GM12878 (cell line): ENCODE measurements around the gene CASTOR1. TPM values are rescaled to one million over a fixed set of nuclear protein-coding genes. Genes with fewer than 3 reads are reported as not detected.

Experiments
- ATAC-seq: fragments of 200-7000 bp; cut with Tn5 transposase; 3 replicates; pipeline ENCODE4 v1.9.1; 2020; ENCODE audit warnings: mild to moderate bottlenecking, moderate library complexity
- BruUV-seq: library from RNA; stranded (reverse); fragments of 400-500 nt; replicated peaks from 2 replicates; lab custom pipeline; 2021; lab: Mats Ljungman, UMichigan
- CTCF ChIA-PET: fragments of 300-600 bp; sonication (Branson Sonifier 250); formaldehyde crosslinking; extraction: SDS; loops from one replicate; lab custom pipeline; 2021; ENCODE audit warnings: inconsistent platforms; lab: Yijun Ruan, JAX
- POLR2A ChIA-PET: fragments of 350-600 bp; formaldehyde crosslinking; extraction: SDS; loops from one replicate; lab custom pipeline; 2021; ENCODE audit warnings: inconsistent platforms; lab: Charles Lee
- RAD21 ChIA-PET: fragments of 300-600 bp; sonication (Branson Sonifier 250); formaldehyde crosslinking; loops from one replicate; lab custom pipeline; 2023; ENCODE audit warnings: antibody characterized with exemption; ENCODE audit not compliant: unreplicated experiment; lab: Charles Lee
- SMC1A ChIA-PET: fragments of 300-600 bp; sonication (Branson Sonifier 250); formaldehyde crosslinking; loops from one replicate; lab custom pipeline; 2023; ENCODE audit not compliant: unreplicated experiment, uncharacterized antibody; lab: Charles Lee
- DNase-seq: peaks from one replicate; pipeline ENCODE4 v3.0.0-alpha.2; 2011; ENCODE audit warnings: low read depth, low spot score
- FAIRE-seq: peaks from 3 replicates; lab custom pipeline; 2011; peaks lifted over from hg19 to GRCh38; lab: Jason Lieb, UNC
- H2AFZ ChIP-seq: 2 replicates; pipeline ENCODE4 v1.6.0; 2011; ENCODE audit warnings: low read depth, low read length, control low read depth; ENCODE audit not compliant: control insufficient read depth
- H3K27ac ChIP-seq: 2 replicates; pipeline ENCODE4 v1.5.1; 2011; ENCODE audit warnings: control low read depth; ENCODE audit not compliant: control insufficient read depth, insufficient read depth
- H3K27me3 ChIP-seq, 2 experiments: replicated peaks in 1 of 2; 2 replicates each; pipeline versions ENCODE4 v1.6.0 to v1.6.1; 2011; ENCODE audit warnings: low read length in 1 of 2; ENCODE audit not compliant: control insufficient read depth in 2 of 2, insufficient read depth in 2 of 2
- H3K36me3 ChIP-seq, 2 experiments: 2 replicates each; pipeline ENCODE4 v1.5.1; 2011; ENCODE audit warnings: low read length in 1 of 2; ENCODE audit not compliant: control insufficient read depth in 2 of 2, insufficient read depth in 2 of 2
- H3K4me1 ChIP-seq: 2 replicates; pipeline ENCODE4 v1.6.1; 2011; ENCODE audit warnings: mild to moderate bottlenecking, low read length, moderate library complexity, mixed read lengths; ENCODE audit not compliant: control insufficient read depth, insufficient read depth
- H3K4me2 ChIP-seq: 2 replicates; pipeline ENCODE4 v1.6.0; 2011; ENCODE audit warnings: control low read depth; ENCODE audit not compliant: control insufficient read depth, insufficient read depth
- H3K4me3 ChIP-seq: fragments of 200-600 bp; sonication (generic); 2 replicates; pipeline ENCODE4 v1.5.1; 2016
- H3K79me2 ChIP-seq: 2 replicates; pipeline ENCODE4 v1.6.0; 2011; ENCODE audit warnings: low read length; ENCODE audit not compliant: control insufficient read depth, insufficient read depth
- H3K9ac ChIP-seq: 2 replicates; pipeline ENCODE4 v1.8.0; 2011; ENCODE audit warnings: low read length, control low read depth, mixed read lengths; ENCODE audit not compliant: control insufficient read depth, insufficient read depth
- H3K9me3 ChIP-seq: replicated peaks from 3 replicates; pipeline ENCODE4 v1.5.1; 2011; ENCODE audit warnings: mild to moderate bottlenecking, low read length; ENCODE audit not compliant: control insufficient read depth, insufficient read depth
- H4K20me1 ChIP-seq: 2 replicates; pipeline ENCODE4 v1.6.0; 2011; ENCODE audit not compliant: control insufficient read depth, insufficient read depth
- CBX5 ChIP-seq: sonication (generic); IDR thresholded peaks from 2 replicates; pipeline ENCODE4 v1.6.1; 2016; ENCODE audit warnings: low read depth, moderate library complexity, mild to moderate bottlenecking, inconsistent platforms
- CUX1 ChIP-seq: IDR thresholded peaks from 2 replicates; pipeline ENCODE4 v1.6.1; 2012; ENCODE audit warnings: improper control_type of control experiment, low read depth, low read length; ENCODE audit not compliant: insufficient replicate concordance
- KLF5 ChIP-seq: fragments of 450-650 bp; IDR thresholded peaks from 2 replicates; pipeline ENCODE4 v1.6.1; 2014; ENCODE audit warnings: mild to moderate bottlenecking; ENCODE audit not compliant: partially characterized antibody
- whole genome bisulfite sequencing: methylation state at CpG from one replicate; pipeline ENCODE4 v1.1.6; 2016; ENCODE audit warnings: low lambda C conversion rate; ENCODE audit not compliant: insufficient replicate concordance, insufficient coverage; ENCODE audit errors: missing lambda C conversion rate; 5-methylcytosine and 5-hydroxymethylcytosine counted together
- in situ Hi-C: fragments of 300-500 bp; cut with MboI; formaldehyde crosslinking; loops from 9 replicates; pipeline ENCODE4 v1.14.3; 2018; ENCODE audit warnings: mixed read lengths
- intact Hi-C: fragments of 100-400 bp; cut with micrococcal nuclease; formaldehyde crosslinking; loops from one replicate; pipeline ENCODE4 v1.14.2; 2022; ENCODE audit not compliant: unreplicated experiment
- polyA plus RNA-seq, 11 experiments: library from polyadenylated mRNA; depleted of rRNA in 4 of 11; unstranded in 6 of 11; stranded (reverse) in 5 of 11; fragments of >200 nt; fragmentation: Nextera tagmentation in 4 of 11; fragmentation: Illumina TruSeq in 1 of 11; extraction: Ambion mirVana in 4 of 11; extraction: Trizol in 1 of 11; gene quantifications; 1 replicate in 1 of 11; 2 replicates in 10 of 11; pipeline versions ENCODE4 v1.2.1 to v1.2.3, GENCODE V29; 2011 to 2016; ENCODE audit warnings: inconsistent platforms in 2 of 11, missing spikeins in 2 of 11, low read depth in 1 of 11
- total RNA-seq, 4 experiments: library from RNA; depleted of rRNA in 3 of 4; stranded (reverse); fragments of >200 nt in 3 of 4; fragmentation: Illumina TruSeq in 1 of 4; extraction: Trizol in 1 of 4; gene quantifications; 2 replicates each; pipeline versions ENCODE4 v1.2.1 to v1.2.3, GENCODE V29; 2013 to 2021

Gene CASTOR1
- total and polyA plus RNA-seq, 10 of the 15 experiments (the other 5 are each of a cell fraction or from before 2014, with no cell fraction given) = 0.31 to 9.1 (median 3.3) TPM

DNA sequence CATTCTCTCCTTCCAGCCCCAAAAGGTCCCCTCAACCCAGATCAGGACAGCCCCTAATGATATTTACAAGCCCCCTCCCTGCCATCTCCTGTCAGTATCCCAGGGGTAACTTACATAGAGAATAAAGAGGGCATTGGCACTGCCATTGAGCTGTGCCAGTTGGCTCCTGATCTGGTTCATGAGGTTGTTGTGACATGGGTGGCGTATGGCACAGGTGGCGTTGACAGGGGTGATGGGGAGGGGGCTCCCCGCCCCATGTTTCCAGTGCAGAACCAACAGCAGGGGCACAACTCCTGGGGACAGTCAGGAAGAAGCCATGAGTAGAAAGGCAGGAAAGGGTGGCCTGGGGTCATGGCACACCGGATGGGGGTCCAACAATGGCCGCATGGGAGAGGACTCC lies 44.7 kb downstream of the CASTOR1 start:
- in situ Hi-C loops (no loop called here), intact Hi-C loops (no loop called here)
- DNase-seq (no peak), FAIRE-seq (no peak), ATAC-seq (no peak)
- WGBS = 75% methylated on average over 5 of the region's 5 CpGs
- no peak overlapping the region for H3K4me2 ChIP-seq
- POLR2A ChIA-PET = interaction anchor here (0.6 kb wide), 1 partner anchor 761 kb away, joined by 3 read pairs; no protein-coding TSS in a partner anchor
- RAD21 ChIA-PET = no interaction called here
- no peak for TF ChIP-seq KLF5
- no peak for TF ChIP-seq CBX5
- TF ChIP-seq CUX1 = no peak
- peaks cover 3 to 4% of the 10 kb centered on the region in 2 experiments; a peak in 2 of 4 replicates for H3K27me3 ChIP-seq
- no peaks in the 10 kb centered on the region for H3K79me2 ChIP-seq
- H2AFZ ChIP-seq = no peak overlapping the region
- no peak overlapping the region for H3K9ac ChIP-seq
- no peaks in the 10 kb centered on the region for H4K20me1 ChIP-seq
- no peaks in the 10 kb centered on the region for H3K4me1 ChIP-seq
- CTCF ChIA-PET = no interaction called here
- H3K9me3 ChIP-seq = no peaks in the 10 kb centered on the region
- H3K4me3 ChIP-seq = no peak overlapping the region
- no TSS peak for BruUV-seq
- SMC1A ChIA-PET = no interaction called here
- no peaks in the 10 kb centered on the region for H3K36me3 ChIP-seq
- H3K27ac ChIP-seq = no peak overlapping the region
